ENCODE results near the gene EPB41L4A. TPM values are rescaled to one million over a fixed set of nuclear protein-coding genes. Genes with fewer than 3 reads are reported as not detected.

Gene EPB41L4A
- polyA plus RNA-seq, 1 donor from 2014 or later = 7.4 TPM

GRCh38 chr5:112221128-112221527 is 197.9 kb downstream of the EPB41L4A start:
- TF ChIP-seq POLR2AphosphoS5 (IDR thresholded peaks at IDR 0.05) (no peak), REST (IDR thresholded peaks at IDR 0.05; ENCODE audit: borderline replicate concordance) (no peak), SMC3 (conservative IDR thresholded peaks at IDR 0.05; ENCODE audit: poor library complexity) (no peak), EP300 (conservative IDR thresholded peaks at IDR 0.05; ENCODE audit: poor library complexity, severe bottlenecking) (no peak), CTCF (IDR thresholded peaks at IDR 0.05; ENCODE audit: poor library complexity, severe bottlenecking) (no peak), EZH2 (IDR thresholded peaks at IDR 0.05; ENCODE audit: borderline replicate concordance, insufficient read depth, low read length, poor library complexity, severe bottlenecking) (no peak), MXI1 (conservative IDR thresholded peaks at IDR 0.05; ENCODE audit: poor library complexity, severe bottlenecking) (no peak), TAF1 (IDR thresholded peaks at IDR 0.05; ENCODE audit: low read depth) (no peak), RAD21 (conservative IDR thresholded peaks at IDR 0.05) (no peak)
- H3K9me3 ChIP-seq (ENCODE audit: low read length) = no peaks in the 10 kb centered on the region
- no peak overlapping the region for H2AFZ ChIP-seq (ENCODE audit: low read depth, low read length)
- H3K9me2 ChIP-seq (ENCODE audit: insufficient read depth, low read length) = no peaks in the 10 kb centered on the region
- H3K36me3 ChIP-seq (ENCODE audit: insufficient read depth, low read length) = no peaks in the 10 kb centered on the region
- H3K4me3 ChIP-seq (ENCODE audit: low read length) = no peak overlapping the region
- H3K27me3 ChIP-seq (ENCODE audit: insufficient read depth, low read depth, low read length) = no peaks in the 10 kb centered on the region
- H3F3A ChIP-seq (ENCODE audit: insufficient read depth, low read length, poor library complexity, severe bottlenecking) = no peaks in the 10 kb centered on the region
- H3K9ac ChIP-seq (ENCODE audit: low read length) = no peak overlapping the region
- no peak overlapping the region for H3K27ac ChIP-seq (ENCODE audit: low read length)
- no peaks in the 10 kb centered on the region for H3K79me2 ChIP-seq (replicated peaks; ENCODE audit: insufficient read depth, low read length)
- no peak overlapping the region for H3K4me2 ChIP-seq (ENCODE audit: low read length)
- H4K20me1 ChIP-seq (ENCODE audit: insufficient read depth) = no peaks in the 10 kb centered on the region

GRCh38 chr5:112219000-112219399 is 200.1 kb downstream of the EPB41L4A start:
- Histone ChIP-seq H4K20me1 (ENCODE audit: insufficient read depth) (no peaks in the 10 kb centered on the region), H3K27ac (ENCODE audit: low read length) (no peak overlapping the region), H2AFZ (ENCODE audit: low read depth, low read length) (no peak overlapping the region), H3K79me2 (replicated peaks; ENCODE audit: insufficient read depth, low read length) (no peaks in the 10 kb centered on the region), H3K9me3 (ENCODE audit: low read length) (no peaks in the 10 kb centered on the region), H3F3A (ENCODE audit: insufficient read depth, low read length, poor library complexity, severe bottlenecking) (no peaks in the 10 kb centered on the region), H3K9me2 (ENCODE audit: insufficient read depth, low read length) (no peaks in the 10 kb centered on the region), H3K36me3 (ENCODE audit: insufficient read depth, low read length) (no peaks in the 10 kb centered on the region), H3K27me3 (ENCODE audit: insufficient read depth, low read depth, low read length) (no peaks in the 10 kb centered on the region), H3K4me2 (ENCODE audit: low read length) (no peak overlapping the region), H3K4me3 (ENCODE audit: low read length) (no peak overlapping the region), H3K9ac (ENCODE audit: low read length) (no peak overlapping the region)
- TF ChIP-seq EZH2 (IDR thresholded peaks at IDR 0.05; ENCODE audit: borderline replicate concordance, insufficient read depth, low read length, poor library complexity, severe bottlenecking) (no peak), SMC3 (conservative IDR thresholded peaks at IDR 0.05; ENCODE audit: poor library complexity) (no peak), CTCF (IDR thresholded peaks at IDR 0.05; ENCODE audit: poor library complexity, severe bottlenecking) (no peak), MXI1 (conservative IDR thresholded peaks at IDR 0.05; ENCODE audit: poor library complexity, severe bottlenecking) (no peak), POLR2AphosphoS5 (IDR thresholded peaks at IDR 0.05) (no peak), REST (IDR thresholded peaks at IDR 0.05; ENCODE audit: borderline replicate concordance) (no peak), TAF1 (IDR thresholded peaks at IDR 0.05; ENCODE audit: low read depth) (no peak), EP300 (conservative IDR thresholded peaks at IDR 0.05; ENCODE audit: poor library complexity, severe bottlenecking) (no peak), RAD21 (conservative IDR thresholded peaks at IDR 0.05) (no peak)

All from neural cell (in vitro differentiated cells).